HEK293 (cell line): ENCODE data around the gene RBM18.

Source experiments
- CTCF ChIP-seq: fragments of 450-650 bp; formaldehyde crosslinking; IDR thresholded peaks from 2 replicates; pipeline ENCODE4 v1.5.1; 2016; ENCODE audit warnings: missing biosample characterization, missing genetic modification characterization
- TCF7L2 ChIP-seq: IDR thresholded peaks from 2 replicates; pipeline ENCODE4 v1.6.1; 2011; ENCODE audit warnings: low read depth, mild to moderate bottlenecking, inconsistent platforms, low read length, moderate library complexity, borderline replicate concordance
- ZNF214 ChIP-seq: fragments of 450-650 bp; formaldehyde crosslinking; IDR thresholded peaks from 2 replicates; pipeline ENCODE4 v1.5.1; 2017; ENCODE audit warnings: missing biosample characterization, mild to moderate bottlenecking, missing genetic modification characterization, borderline replicate concordance
- ZNF394 ChIP-seq: fragments of 450-650 bp; formaldehyde crosslinking; IDR thresholded peaks from 2 replicates; pipeline ENCODE4 v1.5.1; 2016; ENCODE audit warnings: missing biosample characterization, missing genetic modification characterization, mild to moderate bottlenecking, moderate library complexity, borderline replicate concordance
- ZNF549 ChIP-seq: fragments of 450-650 bp; IDR thresholded peaks from 2 replicates; pipeline ENCODE4 v1.5.1; 2018; ENCODE audit warnings: missing biosample characterization, missing genetic modification characterization, mild to moderate bottlenecking, inconsistent platforms, moderate library complexity
- ZNF621 ChIP-seq: fragments of 450-650 bp; formaldehyde crosslinking; IDR thresholded peaks from 2 replicates; pipeline ENCODE4 v1.5.1; 2017; ENCODE audit warnings: missing biosample characterization, missing genetic modification characterization

- no peak for TF ChIP-seq ZNF549
- no peak for TF ChIP-seq CTCF
- TF ChIP-seq TCF7L2, result no peak
- TF ChIP-seq ZNF394 (tag by site-specific recombination), result no peak
- TF ChIP-seq ZNF621 (tag by site-specific recombination), result no peak
- TF ChIP-seq ZNF214 (tag by site-specific recombination), result no peak
These were observed 32.9 kb upstream of the RBM18 start for GRCh38 chr9:122297512-122297911.
